H1 (cell line): ENCODE results near the gene SLC12A5. TPM values are rescaled to one million over a fixed set of nuclear protein-coding genes. Genes with fewer than 3 reads are reported as not detected.
"Not testable (repeated sequence)": the region's sequence is repeated elsewhere in the genome, so short reads cannot be mapped to it uniquely, and the experiment has no call there.

Experiments used
- CTCF ChIA-PET: fragments of 300-600 bp; sonication (Branson Sonifier 250); formaldehyde crosslinking; loops from one replicate; lab custom pipeline; 2021; ENCODE audit not compliant: partially characterized antibody; lab: Charles Lee
- POLR2A ChIA-PET: fragments of 300-600 bp; sonication (Branson Sonifier 250); formaldehyde crosslinking; loops from one replicate; lab custom pipeline; 2021; ENCODE audit warnings: inconsistent platforms; ENCODE audit not compliant: partially characterized antibody; lab: Charles Lee
- DNase-seq, 2 experiments: peaks; one replicate each; pipeline versions ENCODE4 v3.0.0 to v3.0.0-alpha.2; 2010 to 2022; ENCODE audit warnings: low spot score in 2 of 2, low read depth in 1 of 2, mixed read lengths in 1 of 2
- FAIRE-seq: peaks from 2 replicates; lab custom pipeline; 2011; peaks lifted over from hg19 to GRCh38; lab: Jason Lieb, UNC
- H2AFZ ChIP-seq: 2 replicates; pipeline ENCODE4 v1.8.1; 2012; ENCODE audit warnings: low read length, inconsistent platforms
- H2AK5ac ChIP-seq: 2 replicates; pipeline ENCODE4 v1.6.1; 2013; ENCODE audit warnings: low read depth, low read length
- H2BK120ac ChIP-seq: replicated peaks from 2 replicates; pipeline ENCODE3; 2013; ENCODE audit warnings: low read depth, low read length, inconsistent platforms
- H2BK12ac ChIP-seq: 2 replicates; pipeline ENCODE4 v1.6.1; 2013; ENCODE audit warnings: low read depth, low read length
- H2BK15ac ChIP-seq: 2 replicates; pipeline ENCODE4 v1.6.1; 2013; ENCODE audit warnings: low read length
- H2BK20ac ChIP-seq: 2 replicates; pipeline ENCODE4 v1.6.1; 2013; ENCODE audit warnings: low read length
- H2BK5ac ChIP-seq: 2 replicates; pipeline ENCODE4 v1.6.1; 2013; ENCODE audit warnings: low read depth, low read length
- H3K14ac ChIP-seq: 2 replicates; pipeline ENCODE4 v1.6.1; 2013; ENCODE audit warnings: inconsistent platforms; ENCODE audit not compliant: insufficient read length
- H3K18ac ChIP-seq: 2 replicates; pipeline ENCODE4 v1.6.1; 2013; ENCODE audit warnings: low read length; ENCODE audit errors: extremely low read depth
- H3K23ac ChIP-seq: 2 replicates; pipeline ENCODE4 v1.6.1; 2013; ENCODE audit warnings: inconsistent platforms; ENCODE audit not compliant: insufficient read length
- H3K23me2 ChIP-seq: 2 replicates; pipeline ENCODE4 v1.6.1; 2013; ENCODE audit warnings: low read depth, low read length
- H3K27ac ChIP-seq: 2 replicates; pipeline ENCODE4 v1.6.1; 2011; ENCODE audit warnings: low read depth, low read length, inconsistent platforms
- H3K27me3 ChIP-seq, 4 experiments: replicated peaks in 1 of 4; 1 replicate in 1 of 4; 2 replicates in 3 of 4; pipeline versions ENCODE4 v1.6.1 to v1.8.1; 2011 to 2013; ENCODE audit warnings: low read length in 3 of 4, mild to moderate bottlenecking in 3 of 4, inconsistent platforms in 2 of 4, mixed read lengths in 2 of 4, moderate library complexity in 1 of 4; ENCODE audit not compliant: control insufficient read depth in 3 of 4, insufficient read depth in 3 of 4; ENCODE audit errors: extremely low read depth in 1 of 4
- H3K36me3 ChIP-seq, 4 experiments: 2 replicates each; pipeline versions ENCODE4 v1.6.1 to v1.8.1; 2011 to 2013; ENCODE audit warnings: mild to moderate bottlenecking in 4 of 4, low read length in 3 of 4, moderate library complexity in 2 of 4, control low read depth in 1 of 4, inconsistent platforms in 1 of 4; ENCODE audit not compliant: insufficient read depth in 4 of 4, control insufficient read depth in 2 of 4
- H3K4ac ChIP-seq: replicated peaks from 2 replicates; pipeline ENCODE3; 2013; ENCODE audit warnings: low read length, low read depth, mixed read lengths, inconsistent platforms; ENCODE audit not compliant: insufficient read length
- H3K4me1 ChIP-seq, 4 experiments: replicated peaks in 1 of 4; 1 replicate in 1 of 4; 2 replicates in 3 of 4; pipeline versions ENCODE4 v1.6.1 to v1.8.1; 2011 to 2013; ENCODE audit warnings: low read length in 3 of 4, inconsistent platforms in 2 of 4, mixed read lengths in 1 of 4; ENCODE audit not compliant: insufficient read depth in 4 of 4, control insufficient read depth in 3 of 4
- H3K4me2 ChIP-seq, 2 experiments: 2 replicates each; pipeline versions ENCODE4 v1.6.1 to v1.8.1; 2011 to 2013; ENCODE audit warnings: low read depth in 2 of 2, low read length in 2 of 2, control low read depth in 1 of 2, inconsistent platforms in 1 of 2, mild to moderate bottlenecking in 1 of 2; ENCODE audit not compliant: insufficient read depth in 1 of 2
- H3K4me3 ChIP-seq, 4 experiments: fragments of 200-600, 300-600 bp in 1 of 4; sonication (generic), shearing (Covaris generic), sonication (Bioruptor Twin) in 1 of 4; 2 replicates each; pipeline versions ENCODE4 v1.5.1 to v1.8.1; 2011 to 2016; ENCODE audit warnings: low read length in 4 of 4, low read depth in 3 of 4, control low read depth in 2 of 4, inconsistent platforms in 2 of 4, mild to moderate bottlenecking in 2 of 4, mixed read lengths in 1 of 4, moderate library complexity in 1 of 4; ENCODE audit not compliant: insufficient read depth in 2 of 4; ENCODE audit errors: extremely low read depth in 1 of 4
- H3K56ac ChIP-seq: replicated peaks from 2 replicates; pipeline ENCODE3; 2013; ENCODE audit warnings: low read depth, mild to moderate bottlenecking, mixed read lengths, low read length, inconsistent platforms; ENCODE audit not compliant: insufficient read length
- H3K79me1 ChIP-seq: 2 replicates; pipeline ENCODE4 v1.6.1; 2013; ENCODE audit warnings: low read depth, low read length, control low read depth
- H3K79me2 ChIP-seq, 2 experiments: 2 replicates each; pipeline versions ENCODE4 v1.6.1 to v1.8.1; 2012 to 2013; ENCODE audit warnings: low read length in 2 of 2, mild to moderate bottlenecking in 2 of 2, inconsistent platforms in 1 of 2; ENCODE audit not compliant: insufficient read depth in 2 of 2, control insufficient read depth in 1 of 2
- H3K9ac ChIP-seq, 4 experiments: replicated peaks in 1 of 4; 1 replicate in 1 of 4; 2 replicates in 3 of 4; pipeline versions ENCODE4 v1.6.1 to v1.8.1; 2011 to 2013; ENCODE audit warnings: low read depth in 3 of 4, low read length in 3 of 4, control low read depth in 2 of 4, mild to moderate bottlenecking in 2 of 4, moderate library complexity in 2 of 4, inconsistent platforms in 1 of 4; ENCODE audit errors: extremely low read depth in 1 of 4
- H3K9me3 ChIP-seq, 2 experiments: 2 replicates each; pipeline versions ENCODE4 v1.6.1 to v1.8.1; 2012 to 2013; ENCODE audit warnings: mild to moderate bottlenecking in 2 of 2, moderate library complexity in 2 of 2, control low read depth in 1 of 2, inconsistent platforms in 1 of 2, low read depth in 1 of 2, low read length in 1 of 2, mixed read lengths in 1 of 2; ENCODE audit not compliant: insufficient read depth in 2 of 2
- H4K20me1 ChIP-seq, 2 experiments: replicated peaks in 1 of 2; 2 replicates each; pipeline versions ENCODE3 to v1.8.1; 2011 to 2013; ENCODE audit warnings: inconsistent platforms in 2 of 2, low read length in 2 of 2, mild to moderate bottlenecking in 1 of 2; ENCODE audit not compliant: insufficient read depth in 2 of 2, control insufficient read depth in 1 of 2
- H4K5ac ChIP-seq: 2 replicates; pipeline ENCODE4 v1.6.1; 2013; ENCODE audit warnings: low read length, low read depth, mixed read lengths, inconsistent platforms; ENCODE audit not compliant: insufficient read length
- H4K8ac ChIP-seq: 2 replicates; pipeline ENCODE4 v1.8.0; 2013; ENCODE audit warnings: mild to moderate bottlenecking, moderate library complexity, low read length, inconsistent platforms; ENCODE audit not compliant: insufficient read depth; ENCODE audit errors: extremely low read depth
- H4K91ac ChIP-seq: replicated peaks from 2 replicates; pipeline ENCODE3; 2013; ENCODE audit warnings: low read length, mixed read lengths, inconsistent platforms; ENCODE audit not compliant: insufficient read length
- CHD2 ChIP-seq: IDR thresholded peaks from 2 replicates; pipeline ENCODE4 v1.6.1; 2012; ENCODE audit warnings: low read length, improper control_type of control experiment
- RAD21 ChIP-seq, 2 experiments: IDR thresholded peaks in 1 of 2; conservative IDR thresholded peaks in 1 of 2; 2 replicates each; pipeline ENCODE4 v1.6.1; 2011; ENCODE audit warnings: low read depth in 2 of 2, low read length in 2 of 2, improper control_type of control experiment in 1 of 2, inconsistent platforms in 1 of 2, mild to moderate bottlenecking in 1 of 2, moderate library complexity in 1 of 2
- WGBS, 2 experiments: shearing (Covaris generic) in 1 of 2; methylation state at CpG; one replicate each; pipeline versions ENCODE4 v1.1.6 to v1.1.7; 2013 to 2015; ENCODE audit warnings: low lambda C conversion rate in 2 of 2, mixed read lengths in 2 of 2, inconsistent platforms in 1 of 2, low coverage in 1 of 2, missing lambda C conversion rate in 1 of 2; ENCODE audit not compliant: insufficient replicate concordance in 2 of 2, insufficient coverage in 1 of 2, insufficient read length in 1 of 2; ENCODE audit errors: extremely low coverage in 1 of 2, missing lambda C conversion rate in 1 of 2; 5-methylcytosine and 5-hydroxymethylcytosine counted together
- polyA plus RNA-seq, 7 experiments: library from polyadenylated mRNA; depleted of rRNA in 3 of 7; stranded (reverse) in 5 of 7; unstranded in 2 of 7; fragments of >200 nt in 5 of 7; fragments of 200-250 nt in 2 of 7; gene quantifications; 1 replicate in 5 of 7; 2 replicates in 1 of 7; 4 replicates in 1 of 7; pipeline versions ENCODE4 v1.2.1 to v1.2.3, GENCODE V29; 2011 to 2013; ENCODE audit warnings: missing spikeins in 2 of 7, mixed read lengths in 2 of 7
- total RNA-seq: library from RNA; stranded (reverse); fragmentation: NEBNext Ultra II Directional; extraction: Animal tissue kit (Norgen Biotek cat#: 25700); gene quantifications from 2 replicates; pipeline ENCODE4 v1.2.1, GENCODE V29; 2021

SLC12A5 gene
- total and polyA plus RNA-seq, 2 of the 8 experiments (the other 6 are each of a cell fraction or from before 2014, with no cell fraction given): 1.9 to 7.3 TPM

GRCh38 chr20:45994761-45995493 lies 34.1 kb upstream of the SLC12A5 start (continued):
- TF ChIP-seq RAD21 (IDR thresholded peaks at IDR 0.05 in 1 of 2, conservative IDR thresholded peaks at IDR 0.05 in 1 of 2; ENCODE audit: low read depth in 2 of 2, low read length in 2 of 2) (no peak), CHD2 (no peak)

DNA sequence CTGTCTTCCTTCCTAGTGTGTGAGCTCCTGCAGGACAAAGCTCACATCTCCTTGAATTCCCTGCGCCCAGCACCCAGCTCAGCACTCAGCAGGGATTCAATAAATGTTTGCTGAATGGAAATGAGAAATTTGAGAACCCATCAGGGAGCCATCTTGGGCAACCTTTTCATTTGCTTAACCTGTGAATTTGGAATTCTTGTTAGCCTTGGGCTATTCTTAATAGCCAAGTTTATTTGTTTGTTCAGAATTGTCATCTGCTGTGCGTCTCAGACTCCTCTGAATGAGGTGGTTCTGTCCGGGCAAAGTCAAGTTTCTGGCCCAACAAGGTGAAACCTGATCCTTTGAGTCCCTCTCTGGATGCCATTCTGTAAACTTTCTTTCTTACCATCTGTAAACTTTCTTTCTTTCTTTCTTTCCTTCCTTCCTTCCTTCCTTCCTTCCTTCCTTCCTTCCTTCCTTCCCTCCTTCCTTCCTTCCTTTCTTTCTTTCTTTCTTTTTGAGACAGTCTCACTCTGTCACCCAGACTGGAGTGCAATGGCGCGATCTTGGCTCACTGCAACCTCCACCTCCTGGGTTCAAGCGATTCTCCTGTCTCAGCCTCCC lies 33.4 kb upstream of the SLC12A5 start:
- H2BK20ac ChIP-seq, H2AK5ac ChIP-seq, H3K79me1 ChIP-seq, DNase-seq, H3K23ac ChIP-seq, H3K4ac ChIP-seq, FAIRE-seq, H3K23me2 ChIP-seq, H3K27me3 ChIP-seq, H3K9ac ChIP-seq, H3K27ac ChIP-seq, H4K8ac ChIP-seq, H2BK12ac ChIP-seq, H4K5ac ChIP-seq, H2AFZ ChIP-seq, H2BK120ac ChIP-seq, H4K91ac ChIP-seq, H2BK5ac ChIP-seq, H3K36me3 ChIP-seq, H3K4me2 ChIP-seq, H3K56ac ChIP-seq, H3K4me3 ChIP-seq, H3K4me1 ChIP-seq, H4K20me1 ChIP-seq, H3K9me3 ChIP-seq, POLR2A ChIA-PET, H3K14ac ChIP-seq, H3K79me2 ChIP-seq, H2BK15ac ChIP-seq, H3K18ac ChIP-seq: not testable (repeated sequence)
- 88% methylated on average over 6 of the region's 6 CpGs; no CpG with 5 or more reads in 1 of the 2 experiments for WGBS, 2 experiments
- CTCF ChIA-PET: interaction anchor here (0.7 to 14.5 kb wide), 9 partner anchors 9 to 366 kb away, joined by 3 to 114 read pairs (median 7); partner anchors contain the start of genes MMP9 and WFDC10A
